Thyroid gland (tissue), 4 donors: ENCODE results near the gene ZNF433.

Experiments used
- POLR2A ChIP-seq, 2 donors: fragments of 450-650 bp; IDR thresholded peaks; one replicate each; pipeline ENCODE4 v1.6.1; 2017; ENCODE audit warnings: antibody characterized with exemption in 2 of 2, mild to moderate bottlenecking in 2 of 2, moderate library complexity in 1 of 2
- TF ChIP-seq, protein P1 (sequence below), 6 experiments: fragments of 200-600 bp in 3 of 6; fragments of 450-650 bp in 3 of 6; sonication (generic) in 3 of 6; IDR thresholded peaks; one replicate each; pipeline ENCODE4 v1.5.1; 2016 to 2019; ENCODE audit warnings: antibody characterized with exemption in 6 of 6, mild to moderate bottlenecking in 2 of 6, inconsistent platforms in 1 of 6, moderate library complexity in 1 of 6

DNA sequence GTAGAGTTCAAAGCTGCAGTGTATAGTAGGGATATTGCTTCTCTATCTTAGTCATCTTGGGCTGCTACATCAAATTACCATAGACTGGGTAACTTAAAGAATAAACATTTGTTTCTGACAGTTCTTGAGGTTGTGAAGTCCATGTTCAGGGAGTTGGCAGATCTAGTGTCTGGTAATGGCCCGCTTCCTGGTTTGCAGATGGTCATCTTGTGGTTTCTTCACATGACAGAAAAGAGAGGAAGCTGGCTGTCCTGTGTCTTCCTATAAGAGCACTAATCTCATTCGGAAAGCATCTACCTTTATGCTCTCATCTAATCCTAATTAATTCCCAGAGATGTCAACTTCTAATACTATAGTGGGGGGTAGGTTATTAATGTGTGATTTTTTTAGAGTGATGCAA, 64.4 kb downstream of the ZNF433 start:
- TF ChIP-seq, protein P1, sequence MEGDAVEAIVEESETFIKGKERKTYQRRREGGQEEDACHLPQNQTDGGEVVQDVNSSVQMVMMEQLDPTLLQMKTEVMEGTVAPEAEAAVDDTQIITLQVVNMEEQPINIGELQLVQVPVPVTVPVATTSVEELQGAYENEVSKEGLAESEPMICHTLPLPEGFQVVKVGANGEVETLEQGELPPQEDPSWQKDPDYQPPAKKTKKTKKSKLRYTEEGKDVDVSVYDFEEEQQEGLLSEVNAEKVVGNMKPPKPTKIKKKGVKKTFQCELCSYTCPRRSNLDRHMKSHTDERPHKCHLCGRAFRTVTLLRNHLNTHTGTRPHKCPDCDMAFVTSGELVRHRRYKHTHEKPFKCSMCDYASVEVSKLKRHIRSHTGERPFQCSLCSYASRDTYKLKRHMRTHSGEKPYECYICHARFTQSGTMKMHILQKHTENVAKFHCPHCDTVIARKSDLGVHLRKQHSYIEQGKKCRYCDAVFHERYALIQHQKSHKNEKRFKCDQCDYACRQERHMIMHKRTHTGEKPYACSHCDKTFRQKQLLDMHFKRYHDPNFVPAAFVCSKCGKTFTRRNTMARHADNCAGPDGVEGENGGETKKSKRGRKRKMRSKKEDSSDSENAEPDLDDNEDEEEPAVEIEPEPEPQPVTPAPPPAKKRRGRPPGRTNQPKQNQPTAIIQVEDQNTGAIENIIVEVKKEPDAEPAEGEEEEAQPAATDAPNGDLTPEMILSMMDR (IDR thresholded peaks at IDR 0.05): no peak
- no peak for TF ChIP-seq POLR2A (IDR thresholded peaks at IDR 0.05)
